RWPE1 (cell line): Measurements from ENCODE around the gene NOP10.

Source experiments
- CTCF ChIA-PET: fragments of 350-600 bp; sonication (Branson Sonifier 250); formaldehyde crosslinking; extraction: SDS; loops from one replicate; lab custom pipeline; 2021; lab: Yijun Ruan, JAX
- POLR2A ChIA-PET: fragments of 400-600 bp; formaldehyde crosslinking; extraction: SDS; loops from one replicate; lab custom pipeline; 2020; ENCODE audit warnings: antibody characterized with exemption; ENCODE audit not compliant: low non-redundant PET; lab: Yijun Ruan, JAX
- DNase-seq: peaks from one replicate; pipeline ENCODE4 v3.0.0; 2012; ENCODE audit warnings: low spot score
- H3K27ac ChIP-seq: fragments of 450-650 bp; 2 replicates; pipeline ENCODE4 v1.5.1; 2017
- CTCF ChIP-seq: fragments of 450-650 bp; conservative IDR thresholded peaks from 2 replicates; pipeline ENCODE4 v1.5.1; 2017; ENCODE audit warnings: low read depth, mild to moderate bottlenecking

NOP10 gene

GRCh38 chr15:34339946-34340345, 3.0 kb downstream of the NOP10 start:
- DNase-seq = no peak
- peak overlapping the region; percentile 26; the same call in 1 of the 2 replicates for H3K27ac ChIP-seq
- ChIA-PET CTCF (no interaction called here), POLR2A (no interaction called here)
- no peak for TF ChIP-seq CTCF

- H3K27ac ChIP-seq = peak overlapping the region; percentile 80
- ChIA-PET CTCF (no interaction called here), POLR2A (interaction anchor here (0.6 to 1.3 kb wide), 2 partner anchors 12 to 28 kb away, joined by 4 read pairs; no protein-coding TSS in a partner anchor)
- no peak for TF ChIP-seq CTCF
- DNase-seq = no peak
Observed at GRCh38 chr15:34338347-34338746, 4.6 kb downstream of the NOP10 start.

- POLR2A ChIA-PET = interaction anchor here (0.8 to 1.3 kb wide), 2 partner anchors 28 to 223 kb away, joined by 3 to 4 read pairs; no protein-coding TSS in a partner anchor
- peak within 1 kb of the TSS; percentile 80 for H3K27ac ChIP-seq
- CTCF ChIA-PET = interaction anchor here (0.7 kb wide), 1 partner anchor 29 kb away, joined by 3 read pairs; the partner anchor contains the start of gene LPCAT4
- TF ChIP-seq CTCF = no peak
- peak; percentile 93 for DNase-seq
Observed at GRCh38 chr15:34337557-34338306, 5.2 kb downstream of the NOP10 start, which contains the start of gene SLC12A6. Gene SLC12A6, minus strand, starts transcription at chr15:34337781. Its CDS starts 1,101 bp downstream, at chr15:34336680.

- TF ChIP-seq CTCF = no peak
- ChIA-PET POLR2A (interaction anchor here (0.8 kb wide), 1 partner anchor 223 kb away, joined by 3 read pairs; no protein-coding TSS in a partner anchor), CTCF (interaction anchor here (0.7 kb wide), 1 partner anchor 30 kb away, joined by 3 read pairs; the partner anchor contains the start of gene LPCAT4)
- H3K27ac ChIP-seq = peak overlapping the region; percentile 80
- no peak for DNase-seq
Observed at GRCh38 chr15:34336991-34337556, 5.9 kb downstream of the NOP10 start.

- CTCF ChIA-PET = no interaction called here
Observed at GRCh38 chr15:34336231-34336990, 6.5 kb downstream of the NOP10 start.

More at GRCh38 chr15:34336231-34336990, 6.5 kb downstream of the NOP10 start:
- TF ChIP-seq CTCF = no peak
- H3K27ac ChIP-seq = peak overlapping the region; percentile 80; the same call in 1 of the 2 replicates
- no peak for DNase-seq
- POLR2A ChIA-PET = no interaction called here
